Kidney glomerular epithelial cell (primary cell): ENCODE results near the gene DSG1.
"Not testable (repeated sequence)": the region's sequence is repeated elsewhere in the genome, so short reads cannot be mapped to it uniquely, and the experiment has no call there.

Source experiments
- DNase-seq: peaks from one replicate; lab custom pipeline; 2025; lab: John Stamatoyannopoulos, UW

DSG1 gene

GRCh38 chr18:31317860-31318259 lies at the start of gene DSG1:
TSS of gene DSG1 (plus strand) at chr18:31318160. CDS start at chr18:31318301, 141 bp downstream.
- no peak for DNase-seq

- DNase-seq = peak; percentile 81
These were observed 49.0 kb upstream of the DSG1 start for GRCh38 chr18:31268985-31269406.

- no peak for DNase-seq
These were observed 48.4 kb upstream of the DSG1 start for GRCh38 chr18:31269566-31269965.

- DNase-seq = no peak
These were observed 47.4 kb upstream of the DSG1 start for GRCh38 chr18:31270578-31270977.

- no peak for DNase-seq
These were observed 44.0 kb upstream of the DSG1 start for GRCh38 chr18:31273812-31274527.

- DNase-seq = peak; percentile 35
These were observed 43.0 kb upstream of the DSG1 start for GRCh38 chr18:31274931-31275330.

- DNase-seq = no peak
These were observed 42.1 kb upstream of the DSG1 start for GRCh38 chr18:31275722-31276463.

- no peak for DNase-seq
These were observed 39.3 kb upstream of the DSG1 start for GRCh38 chr18:31278609-31279071.

- no peak for DNase-seq
These were observed 37.5 kb upstream of the DSG1 start for GRCh38 chr18:31280502-31280901.

GRCh38 chr18:31281437-31281836 lies 36.5 kb upstream of the DSG1 start:
- DNase-seq = no peak

GRCh38 chr18:31289446-31289845 lies 28.5 kb upstream of the DSG1 start:
- DNase-seq = not testable (repeated sequence)

- DNase-seq = no peak
These were observed 26.3 kb upstream of the DSG1 start for GRCh38 chr18:31291688-31292087.

GRCh38 chr18:31294199-31294747 lies 23.7 kb upstream of the DSG1 start:
- no peak for DNase-seq

- DNase-seq = no peak
These were observed 20.7 kb upstream of the DSG1 start for GRCh38 chr18:31297248-31297647.

- no peak for DNase-seq
These were observed 16.7 kb upstream of the DSG1 start for GRCh38 chr18:31301201-31301655.

GRCh38 chr18:31302991-31303390 lies 15.0 kb upstream of the DSG1 start:
- DNase-seq = peak; percentile 75

GRCh38 chr18:31303771-31304170 lies 14.2 kb upstream of the DSG1 start:
- DNase-seq = no peak

- no peak for DNase-seq
These were observed 8.8 kb upstream of the DSG1 start for GRCh38 chr18:31309115-31309514.

- no peak for DNase-seq
These were observed 986 bp upstream of the DSG1 start for GRCh38 chr18:31316974-31317373.

GRCh38 chr18:31321719-31322118 lies 3.8 kb downstream of the DSG1 start:
- DNase-seq = no peak

GRCh38 chr18:31325051-31325450 lies 7.1 kb downstream of the DSG1 start:
- DNase-seq = peak; percentile 28

GRCh38 chr18:31329787-31330438 lies 12.0 kb downstream of the DSG1 start:
- no peak for DNase-seq
